Type B pancreatic cell (in vitro differentiated cells): ENCODE measurements around the gene PAX5. TPM values are rescaled to one million over a fixed set of nuclear protein-coding genes. Genes with fewer than 3 reads are reported as not detected.

Experiments
- DNase-seq: peaks from one replicate; pipeline ENCODE4 v3.0.0; 2021; ENCODE audit warnings: mixed read lengths; ENCODE audit not compliant: unreplicated experiment; ENCODE audit errors: extremely low spot score
- H3K27ac Mint-ChIP-seq: 2 replicates; pipeline ENCODE4 v1.8.0; 2021; ENCODE audit warnings: mild to moderate bottlenecking, mixed read lengths
- H3K27me3 Mint-ChIP-seq: 2 replicates; pipeline ENCODE4 v1.8.0; 2021; ENCODE audit warnings: mixed read lengths
- H3K36me3 Mint-ChIP-seq: 2 replicates; pipeline ENCODE4 v1.8.0; 2021; ENCODE audit warnings: mixed read lengths
- H3K4me1 Mint-ChIP-seq: one replicate; pipeline ENCODE4 v1.8.0; 2021; ENCODE audit warnings: mixed read lengths; ENCODE audit not compliant: unreplicated experiment
- H3K4me3 Mint-ChIP-seq: 2 replicates; pipeline ENCODE4 v1.8.0; 2021; ENCODE audit warnings: mild to moderate bottlenecking, mixed read lengths
- H3K9me3 Mint-ChIP-seq: 2 replicates; pipeline ENCODE4 v1.8.0; 2021; ENCODE audit warnings: mixed read lengths
- CTCF ChIP-seq: fragments of 200-600 bp; sonication (generic); conservative IDR thresholded peaks from 2 replicates; pipeline ENCODE4 v1.5.0; 2021; ENCODE audit warnings: antibody characterized with exemption, mild to moderate bottlenecking
- total RNA-seq: library from RNA; stranded (reverse); gene quantifications from 2 replicates; pipeline ENCODE4 v1.2.1, GENCODE V29; 2021; ENCODE audit warnings: low replicate concordance

The PAX5 gene
- total RNA-seq, 1 donor from 2014 or later: not detected

- H3K4me3 Mint-ChIP-seq: no peak overlapping the region
- no peaks in the 10 kb centered on the region for H3K36me3 Mint-ChIP-seq
- no peak overlapping the region for H3K27ac Mint-ChIP-seq
- no peak for TF ChIP-seq CTCF
- no peaks in the 10 kb centered on the region for H3K9me3 Mint-ChIP-seq
- DNase-seq: no peak
- peaks cover 17% of the 10 kb centered on the region for H3K4me1 Mint-ChIP-seq
- H3K27me3 Mint-ChIP-seq: peaks cover 66% of the 10 kb centered on the region
Measured at GRCh38 chr9:36825179-36825578, 208.9 kb downstream of the PAX5 start.

DNA sequence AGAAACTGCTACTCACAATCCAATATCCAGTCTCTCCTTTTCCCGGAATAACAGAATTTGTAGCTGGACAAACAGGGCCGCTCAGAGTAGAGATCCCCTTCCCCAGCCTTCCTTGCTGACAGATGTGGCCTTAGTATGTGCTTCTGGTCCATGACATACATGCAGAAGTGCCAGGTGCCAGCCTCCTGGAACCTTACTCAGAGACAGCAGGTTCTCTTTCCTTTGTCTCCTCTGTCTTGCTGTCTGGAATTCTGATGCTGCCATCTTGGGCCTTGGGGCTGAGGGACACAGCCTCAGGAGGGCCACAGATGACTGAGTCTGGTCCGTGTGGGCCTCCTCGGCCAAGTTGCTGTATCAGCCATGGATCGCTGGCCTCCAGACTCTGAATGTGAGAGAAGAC is 210.1 kb downstream of the PAX5 start:
- TF ChIP-seq CTCF: no peak
- Mint-ChIP-seq H3K36me3 (no peaks in the 10 kb centered on the region), H3K27ac (no peak overlapping the region), H3K27me3 (peaks cover 71% of the 10 kb centered on the region), H3K4me3 (no peak overlapping the region), H3K9me3 (no peaks in the 10 kb centered on the region), H3K4me1 (peaks cover 26% of the 10 kb centered on the region)
- no peak for DNase-seq

GRCh38 chr9:36823466-36823865 is 210.6 kb downstream of the PAX5 start:
- H3K4me1 Mint-ChIP-seq: peaks cover 31% of the 10 kb centered on the region
- H3K36me3 Mint-ChIP-seq: no peaks in the 10 kb centered on the region
- H3K27me3 Mint-ChIP-seq: peaks cover 76% of the 10 kb centered on the region
- DNase-seq: no peak
- no peak overlapping the region for H3K4me3 Mint-ChIP-seq
- H3K9me3 Mint-ChIP-seq: no peaks in the 10 kb centered on the region
- TF ChIP-seq CTCF: no peak
- no peak overlapping the region for H3K27ac Mint-ChIP-seq

DNA sequence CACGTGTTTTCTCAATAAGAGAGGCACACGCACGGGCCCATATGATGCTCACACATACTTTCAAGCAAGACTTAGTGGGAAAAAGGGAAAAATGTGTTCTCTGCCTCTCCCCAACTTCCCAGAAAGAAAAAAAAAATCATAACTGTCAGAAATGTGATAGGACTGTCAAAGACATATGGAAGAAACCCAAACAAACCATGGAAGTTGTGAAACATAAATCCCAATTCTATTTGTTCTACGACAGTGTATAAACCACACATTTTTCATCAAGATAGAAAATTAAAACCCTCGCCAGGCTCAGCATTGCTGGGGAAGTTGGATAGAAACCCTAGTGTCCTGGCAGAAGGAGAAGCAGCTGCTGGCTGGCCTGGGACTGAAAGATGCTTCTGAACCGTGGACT is 211.9 kb downstream of the PAX5 start:
- Mint-ChIP-seq H3K4me1 (peaks cover 29% of the 10 kb centered on the region), H3K27ac (no peak overlapping the region), H3K27me3 (peaks cover 79% of the 10 kb centered on the region), H3K9me3 (no peaks in the 10 kb centered on the region), H3K4me3 (no peak overlapping the region), H3K36me3 (no peaks in the 10 kb centered on the region)
- no peak for DNase-seq
- TF ChIP-seq CTCF: no peak

GRCh38 chr9:36820392-36820861 is 213.6 kb downstream of the PAX5 start:
- no peak for DNase-seq

More at GRCh38 chr9:36820392-36820861, 213.6 kb downstream of the PAX5 start:
- no peak for TF ChIP-seq CTCF
- Mint-ChIP-seq H3K4me3 (peak overlapping the region; percentile 22), H3K9me3 (no peaks in the 10 kb centered on the region), H3K4me1 (peaks cover 28% of the 10 kb centered on the region), H3K27ac (no peak overlapping the region), H3K27me3 (peaks cover 81% of the 10 kb centered on the region), H3K36me3 (no peaks in the 10 kb centered on the region)
